H1 (cell line): ENCODE data around the gene MACF1. TPM values are rescaled to one million over a fixed set of nuclear protein-coding genes. Genes with fewer than 3 reads are reported as not detected.

Experiments
- BRCA1 ChIP-seq: IDR thresholded peaks from 2 replicates; pipeline ENCODE4 v1.6.1; 2012; ENCODE audit warnings: low read depth, low read length, improper control_type of control experiment
- CHD2 ChIP-seq: IDR thresholded peaks from 2 replicates; pipeline ENCODE4 v1.6.1; 2012; ENCODE audit warnings: low read length, improper control_type of control experiment
- EZH2 ChIP-seq: fragments of 200-600 bp; sonication (generic); IDR thresholded peaks from 2 replicates; pipeline ENCODE4 v1.7.1; 2012; ENCODE audit warnings: low read depth, mild to moderate bottlenecking, moderate library complexity, low read length, inconsistent platforms; ENCODE audit not compliant: severe bottlenecking
- HDAC6 ChIP-seq: IDR thresholded peaks from one replicate; pipeline ENCODE4 v1.7.1; 2012; ENCODE audit warnings: low read depth, mild to moderate bottlenecking, inconsistent platforms, low read length, moderate library complexity
- PHF8 ChIP-seq: fragments of 200-600 bp; sonication (generic); conservative IDR thresholded peaks from 2 replicates; pipeline ENCODE4 v1.7.1; 2012; ENCODE audit warnings: low read depth, mild to moderate bottlenecking, inconsistent platforms, low read length, moderate library complexity
- TEAD4 ChIP-seq: IDR thresholded peaks from 2 replicates; pipeline ENCODE4 v1.6.1; 2012; ENCODE audit warnings: low read depth, low read length, inconsistent platforms, mixed read lengths
- polyA plus RNA-seq, 7 experiments: library from polyadenylated mRNA; depleted of rRNA in 3 of 7; stranded (reverse) in 5 of 7; unstranded in 2 of 7; fragments of >200 nt in 5 of 7; fragments of 200-250 nt in 2 of 7; gene quantifications; 1 replicate in 5 of 7; 2 replicates in 1 of 7; 4 replicates in 1 of 7; pipeline versions ENCODE4 v1.2.1 to v1.2.3, GENCODE V29; 2011 to 2013; ENCODE audit warnings: missing spikeins in 2 of 7, mixed read lengths in 2 of 7
- total RNA-seq: library from RNA; stranded (reverse); fragmentation: NEBNext Ultra II Directional; extraction: Animal tissue kit (Norgen Biotek cat#: 25700); gene quantifications from 2 replicates; pipeline ENCODE4 v1.2.1, GENCODE V29; 2021
- TF ChIP-seq, protein P1 (sequence below): fragments of 300-600 bp; sonication (generic); IDR thresholded peaks from 2 replicates; pipeline ENCODE4 v1.7.1; 2012; ENCODE audit warnings: low read length, moderate library complexity, mild to moderate bottlenecking, inconsistent platforms; ENCODE audit not compliant: insufficient replicate concordance
- TF ChIP-seq, protein P2 (sequence below): IDR thresholded peaks from 2 replicates; pipeline ENCODE4 v1.6.1; 2012; ENCODE audit warnings: inconsistent platforms
- TF ChIP-seq, protein P3 (sequence below): IDR thresholded peaks from 2 replicates; pipeline ENCODE4 v1.6.1; 2012; ENCODE audit warnings: low read length, inconsistent platforms

Gene MACF1
- total and polyA plus RNA-seq, 2 of the 8 experiments (the other 6 are each of a cell fraction or from before 2014, with no cell fraction given): 59.8 to 285 TPM

DNA sequence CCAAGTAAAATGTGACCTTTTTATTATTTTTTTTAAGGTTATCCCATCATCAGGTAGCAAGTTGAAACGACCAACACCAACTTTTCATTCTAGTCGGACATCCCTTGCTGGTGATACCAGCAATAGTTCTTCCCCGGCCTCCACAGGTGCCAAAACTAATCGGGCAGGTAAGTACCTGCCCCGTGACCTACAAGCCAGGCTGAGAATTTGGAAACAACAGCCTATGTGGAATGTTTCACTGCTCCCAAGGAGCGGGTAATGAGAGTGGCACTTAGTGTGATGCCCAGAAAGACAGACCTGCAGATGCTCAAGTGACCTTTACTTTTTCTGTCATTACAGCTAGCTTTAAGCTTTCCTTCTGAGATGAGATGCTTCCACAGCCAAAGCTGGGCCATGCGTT is 280.1 kb downstream of the MACF1 start (continued):
- TF ChIP-seq, protein P1, sequence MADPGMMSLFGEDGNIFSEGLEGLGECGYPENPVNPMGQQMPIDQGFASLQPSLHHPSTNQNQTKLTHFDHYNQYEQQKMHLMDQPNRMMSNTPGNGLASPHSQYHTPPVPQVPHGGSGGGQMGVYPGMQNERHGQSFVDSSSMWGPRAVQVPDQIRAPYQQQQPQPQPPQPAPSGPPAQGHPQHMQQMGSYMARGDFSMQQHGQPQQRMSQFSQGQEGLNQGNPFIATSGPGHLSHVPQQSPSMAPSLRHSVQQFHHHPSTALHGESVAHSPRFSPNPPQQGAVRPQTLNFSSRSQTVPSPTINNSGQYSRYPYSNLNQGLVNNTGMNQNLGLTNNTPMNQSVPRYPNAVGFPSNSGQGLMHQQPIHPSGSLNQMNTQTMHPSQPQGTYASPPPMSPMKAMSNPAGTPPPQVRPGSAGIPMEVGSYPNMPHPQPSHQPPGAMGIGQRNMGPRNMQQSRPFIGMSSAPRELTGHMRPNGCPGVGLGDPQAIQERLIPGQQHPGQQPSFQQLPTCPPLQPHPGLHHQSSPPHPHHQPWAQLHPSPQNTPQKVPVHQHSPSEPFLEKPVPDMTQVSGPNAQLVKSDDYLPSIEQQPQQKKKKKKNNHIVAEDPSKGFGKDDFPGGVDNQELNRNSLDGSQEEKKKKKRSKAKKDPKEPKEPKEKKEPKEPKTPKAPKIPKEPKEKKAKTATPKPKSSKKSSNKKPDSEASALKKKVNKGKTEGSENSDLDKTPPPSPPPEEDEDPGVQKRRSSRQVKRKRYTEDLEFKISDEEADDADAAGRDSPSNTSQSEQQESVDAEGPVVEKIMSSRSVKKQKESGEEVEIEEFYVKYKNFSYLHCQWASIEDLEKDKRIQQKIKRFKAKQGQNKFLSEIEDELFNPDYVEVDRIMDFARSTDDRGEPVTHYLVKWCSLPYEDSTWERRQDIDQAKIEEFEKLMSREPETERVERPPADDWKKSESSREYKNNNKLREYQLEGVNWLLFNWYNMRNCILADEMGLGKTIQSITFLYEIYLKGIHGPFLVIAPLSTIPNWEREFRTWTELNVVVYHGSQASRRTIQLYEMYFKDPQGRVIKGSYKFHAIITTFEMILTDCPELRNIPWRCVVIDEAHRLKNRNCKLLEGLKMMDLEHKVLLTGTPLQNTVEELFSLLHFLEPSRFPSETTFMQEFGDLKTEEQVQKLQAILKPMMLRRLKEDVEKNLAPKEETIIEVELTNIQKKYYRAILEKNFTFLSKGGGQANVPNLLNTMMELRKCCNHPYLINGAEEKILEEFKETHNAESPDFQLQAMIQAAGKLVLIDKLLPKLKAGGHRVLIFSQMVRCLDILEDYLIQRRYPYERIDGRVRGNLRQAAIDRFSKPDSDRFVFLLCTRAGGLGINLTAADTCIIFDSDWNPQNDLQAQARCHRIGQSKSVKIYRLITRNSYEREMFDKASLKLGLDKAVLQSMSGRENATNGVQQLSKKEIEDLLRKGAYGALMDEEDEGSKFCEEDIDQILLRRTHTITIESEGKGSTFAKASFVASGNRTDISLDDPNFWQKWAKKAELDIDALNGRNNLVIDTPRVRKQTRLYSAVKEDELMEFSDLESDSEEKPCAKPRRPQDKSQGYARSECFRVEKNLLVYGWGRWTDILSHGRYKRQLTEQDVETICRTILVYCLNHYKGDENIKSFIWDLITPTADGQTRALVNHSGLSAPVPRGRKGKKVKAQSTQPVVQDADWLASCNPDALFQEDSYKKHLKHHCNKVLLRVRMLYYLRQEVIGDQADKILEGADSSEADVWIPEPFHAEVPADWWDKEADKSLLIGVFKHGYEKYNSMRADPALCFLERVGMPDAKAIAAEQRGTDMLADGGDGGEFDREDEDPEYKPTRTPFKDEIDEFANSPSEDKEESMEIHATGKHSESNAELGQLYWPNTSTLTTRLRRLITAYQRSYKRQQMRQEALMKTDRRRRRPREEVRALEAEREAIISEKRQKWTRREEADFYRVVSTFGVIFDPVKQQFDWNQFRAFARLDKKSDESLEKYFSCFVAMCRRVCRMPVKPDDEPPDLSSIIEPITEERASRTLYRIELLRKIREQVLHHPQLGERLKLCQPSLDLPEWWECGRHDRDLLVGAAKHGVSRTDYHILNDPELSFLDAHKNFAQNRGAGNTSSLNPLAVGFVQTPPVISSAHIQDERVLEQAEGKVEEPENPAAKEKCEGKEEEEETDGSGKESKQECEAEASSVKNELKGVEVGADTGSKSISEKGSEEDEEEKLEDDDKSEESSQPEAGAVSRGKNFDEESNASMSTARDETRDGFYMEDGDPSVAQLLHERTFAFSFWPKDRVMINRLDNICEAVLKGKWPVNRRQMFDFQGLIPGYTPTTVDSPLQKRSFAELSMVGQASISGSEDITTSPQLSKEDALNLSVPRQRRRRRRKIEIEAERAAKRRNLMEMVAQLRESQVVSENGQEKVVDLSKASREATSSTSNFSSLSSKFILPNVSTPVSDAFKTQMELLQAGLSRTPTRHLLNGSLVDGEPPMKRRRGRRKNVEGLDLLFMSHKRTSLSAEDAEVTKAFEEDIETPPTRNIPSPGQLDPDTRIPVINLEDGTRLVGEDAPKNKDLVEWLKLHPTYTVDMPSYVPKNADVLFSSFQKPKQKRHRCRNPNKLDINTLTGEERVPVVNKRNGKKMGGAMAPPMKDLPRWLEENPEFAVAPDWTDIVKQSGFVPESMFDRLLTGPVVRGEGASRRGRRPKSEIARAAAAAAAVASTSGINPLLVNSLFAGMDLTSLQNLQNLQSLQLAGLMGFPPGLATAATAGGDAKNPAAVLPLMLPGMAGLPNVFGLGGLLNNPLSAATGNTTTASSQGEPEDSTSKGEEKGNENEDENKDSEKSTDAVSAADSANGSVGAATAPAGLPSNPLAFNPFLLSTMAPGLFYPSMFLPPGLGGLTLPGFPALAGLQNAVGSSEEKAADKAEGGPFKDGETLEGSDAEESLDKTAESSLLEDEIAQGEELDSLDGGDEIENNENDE: no peak
- TF ChIP-seq, protein P2, sequence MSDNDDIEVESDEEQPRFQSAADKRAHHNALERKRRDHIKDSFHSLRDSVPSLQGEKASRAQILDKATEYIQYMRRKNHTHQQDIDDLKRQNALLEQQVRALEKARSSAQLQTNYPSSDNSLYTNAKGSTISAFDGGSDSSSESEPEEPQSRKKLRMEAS: no peak
- TF ChIP-seq PHF8: no peak
- TF ChIP-seq CHD2: no peak
- no peak for TF ChIP-seq BRCA1
- TF ChIP-seq TEAD4: no peak
- TF ChIP-seq, protein P3, sequence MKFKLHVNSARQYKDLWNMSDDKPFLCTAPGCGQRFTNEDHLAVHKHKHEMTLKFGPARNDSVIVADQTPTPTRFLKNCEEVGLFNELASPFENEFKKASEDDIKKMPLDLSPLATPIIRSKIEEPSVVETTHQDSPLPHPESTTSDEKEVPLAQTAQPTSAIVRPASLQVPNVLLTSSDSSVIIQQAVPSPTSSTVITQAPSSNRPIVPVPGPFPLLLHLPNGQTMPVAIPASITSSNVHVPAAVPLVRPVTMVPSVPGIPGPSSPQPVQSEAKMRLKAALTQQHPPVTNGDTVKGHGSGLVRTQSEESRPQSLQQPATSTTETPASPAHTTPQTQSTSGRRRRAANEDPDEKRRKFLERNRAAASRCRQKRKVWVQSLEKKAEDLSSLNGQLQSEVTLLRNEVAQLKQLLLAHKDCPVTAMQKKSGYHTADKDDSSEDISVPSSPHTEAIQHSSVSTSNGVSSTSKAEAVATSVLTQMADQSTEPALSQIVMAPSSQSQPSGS: no peak
- TF ChIP-seq HDAC6: no peak
- no peak for TF ChIP-seq EZH2
